Spleen (tissue), 7 donors: Measurements from ENCODE around the gene POLQ.

Experiments used
- POLR2A ChIP-seq, 3 donors: fragments of 450-650 bp; IDR thresholded peaks; one replicate each; pipeline ENCODE4 v1.5.1; 2017; ENCODE audit warnings: antibody characterized with exemption in 3 of 3, mild to moderate bottlenecking in 1 of 3
- POLR2AphosphoS5 ChIP-seq, 3 donors: sonication (generic); formaldehyde crosslinking; IDR thresholded peaks; one replicate each; pipeline ENCODE4 v1.5.1; 2017; ENCODE audit warnings: antibody characterized with exemption in 3 of 3
- TF ChIP-seq, protein P1 (sequence below), 11 experiments: fragments of 200-600 bp in 7 of 11; fragments of 450-650 bp in 4 of 11; sonication (generic) in 4 of 11; IDR thresholded peaks in 8 of 11; conservative IDR thresholded peaks in 3 of 11; 1 replicate in 7 of 11; 2 replicates in 4 of 11; pipeline versions ENCODE4 v1.4.0 to v1.8.0; 2016 to 2021; ENCODE audit warnings: antibody characterized with exemption in 11 of 11, inconsistent platforms in 4 of 11, mild to moderate bottlenecking in 1 of 11
- donor health status: DM: no; HTN: no; CAD: no; lungs with moderate emphysema.
- donor health status: DM: no; HTN: no; CAD: no.
- donor health status: DM: no; HTN: no; CAD: no.

DNA sequence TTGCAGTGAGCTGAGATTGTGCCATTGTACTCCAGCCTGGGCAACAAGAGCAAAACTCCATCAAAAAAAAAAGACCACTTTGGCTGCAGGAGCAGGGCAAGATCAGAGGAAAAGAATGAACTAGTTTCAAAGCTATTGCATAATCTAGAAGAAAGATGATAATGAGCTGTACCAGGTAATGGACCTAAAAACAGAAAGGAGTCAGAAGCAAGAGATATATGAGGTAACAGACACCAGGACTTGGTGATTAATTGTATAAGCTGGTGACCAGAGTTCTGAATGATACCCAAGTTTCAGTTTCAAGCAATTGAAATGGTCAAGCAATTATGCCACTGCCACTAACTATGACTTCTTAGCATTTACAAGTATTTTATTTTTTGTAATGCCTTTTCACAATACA lies 2.9 kb downstream of the POLQ start:
- TF ChIP-seq, protein P1, sequence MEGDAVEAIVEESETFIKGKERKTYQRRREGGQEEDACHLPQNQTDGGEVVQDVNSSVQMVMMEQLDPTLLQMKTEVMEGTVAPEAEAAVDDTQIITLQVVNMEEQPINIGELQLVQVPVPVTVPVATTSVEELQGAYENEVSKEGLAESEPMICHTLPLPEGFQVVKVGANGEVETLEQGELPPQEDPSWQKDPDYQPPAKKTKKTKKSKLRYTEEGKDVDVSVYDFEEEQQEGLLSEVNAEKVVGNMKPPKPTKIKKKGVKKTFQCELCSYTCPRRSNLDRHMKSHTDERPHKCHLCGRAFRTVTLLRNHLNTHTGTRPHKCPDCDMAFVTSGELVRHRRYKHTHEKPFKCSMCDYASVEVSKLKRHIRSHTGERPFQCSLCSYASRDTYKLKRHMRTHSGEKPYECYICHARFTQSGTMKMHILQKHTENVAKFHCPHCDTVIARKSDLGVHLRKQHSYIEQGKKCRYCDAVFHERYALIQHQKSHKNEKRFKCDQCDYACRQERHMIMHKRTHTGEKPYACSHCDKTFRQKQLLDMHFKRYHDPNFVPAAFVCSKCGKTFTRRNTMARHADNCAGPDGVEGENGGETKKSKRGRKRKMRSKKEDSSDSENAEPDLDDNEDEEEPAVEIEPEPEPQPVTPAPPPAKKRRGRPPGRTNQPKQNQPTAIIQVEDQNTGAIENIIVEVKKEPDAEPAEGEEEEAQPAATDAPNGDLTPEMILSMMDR (IDR thresholded peaks at IDR 0.05 in 8 of 11, conservative IDR thresholded peaks at IDR 0.05 in 3 of 11): no peak
- no peak for TF ChIP-seq POLR2A (IDR thresholded peaks at IDR 0.05)
- no peak for TF ChIP-seq POLR2AphosphoS5 (IDR thresholded peaks at IDR 0.05)
